BLaER1 treated with 17β-estradiol and CSF1 and Interleukin-3, amounts not matched to agents 10 nM and 100 nM (cell line): ENCODE measurements around the gene SPTLC2.

ENCODE experiments used
- H3K27ac ChIP-seq, 11 experiments: shearing (Covaris generic); formaldehyde crosslinking; 2 replicates each; pipeline ENCODE4 v1.8.1; 2022
- H3K27me3 ChIP-seq, 11 experiments: shearing (Covaris generic); formaldehyde crosslinking; 2 replicates each; pipeline ENCODE4 v1.8.1; 2022
- H3K36me3 ChIP-seq, 11 experiments: shearing (Covaris generic); formaldehyde crosslinking; 2 replicates each; pipeline ENCODE4 v1.8.1; 2022
- H3K4me1 ChIP-seq, 10 experiments: shearing (Covaris generic); formaldehyde crosslinking; 2 replicates each; pipeline ENCODE4 v1.8.1; 2022
- H3K4me2 ChIP-seq, 11 experiments: shearing (Covaris generic); formaldehyde crosslinking; 2 replicates each; pipeline ENCODE4 v1.8.1; 2022
- H3K4me3 ChIP-seq, 10 experiments: shearing (Covaris generic); formaldehyde crosslinking; 2 replicates each; pipeline ENCODE4 v1.8.1; 2022
- H3K9ac ChIP-seq, 11 experiments: shearing (Covaris generic); formaldehyde crosslinking; 2 replicates each; pipeline ENCODE4 v1.8.1; 2022
- H3K9me3 ChIP-seq, 11 experiments: shearing (Covaris generic); formaldehyde crosslinking; replicated peaks in 1 of 11; 2 replicates each; pipeline ENCODE4 v1.8.1; 2022
- H4K20me1 ChIP-seq, 11 experiments: shearing (Covaris generic); formaldehyde crosslinking; 2 replicates each; pipeline ENCODE4 v1.8.1; 2022
- Cebpa-rat ChIP-seq, 11 experiments: shearing (Covaris generic); IDR thresholded peaks; 2 replicates each; pipeline ENCODE4 v1.8.1; 2022

SPTLC2 gene

GRCh38 chr14:77526266-77526665 lies 90.2 kb downstream of the SPTLC2 start:
- Histone ChIP-seq H3K36me3 (peaks cover 8 to 69% (median 18%) of the 10 kb centered on the region in 11 experiments; a peak in 20 of 22 replicates), H3K9ac (no peak overlapping the region), H3K9me3 (no peaks in the 10 kb centered on the region), H3K4me2 (no peak overlapping the region), H3K27ac (no peak overlapping the region), H4K20me1 (peaks cover 0 to 64% (median 0%) of the 10 kb centered on the region in 11 experiments; a peak in 8 of 22 replicates), H3K4me3 (no peak overlapping the region), H3K27me3 (no peaks in the 10 kb centered on the region), H3K4me1 (no peaks in the 10 kb centered on the region)
- no peak for TF ChIP-seq Cebpa-rat (IDR thresholded peaks at IDR 0.05)

GRCh38 chr14:77524536-77524935 lies 91.9 kb downstream of the SPTLC2 start:
- Histone ChIP-seq H4K20me1 (peaks cover 0 to 79% (median 0%) of the 10 kb centered on the region in 11 experiments; a peak in 8 of 22 replicates), H3K4me1 (no peaks in the 10 kb centered on the region), H3K4me3 (no peak overlapping the region), H3K4me2 (no peak overlapping the region), H3K9ac (no peak overlapping the region), H3K27ac (no peak overlapping the region), H3K36me3 (peaks cover 18 to 69% (median 35%) of the 10 kb centered on the region in 11 experiments), H3K27me3 (no peaks in the 10 kb centered on the region), H3K9me3 (no peaks in the 10 kb centered on the region)
- no peak for TF ChIP-seq Cebpa-rat (IDR thresholded peaks at IDR 0.05)

- no peak overlapping the region for H3K4me2 ChIP-seq
- H3K9me3 ChIP-seq, result no peaks in the 10 kb centered on the region
- no peak overlapping the region for H3K9ac ChIP-seq
- H3K27me3 ChIP-seq, result no peaks in the 10 kb centered on the region
- no peak overlapping the region for H3K4me3 ChIP-seq
- TF ChIP-seq Cebpa-rat (IDR thresholded peaks at IDR 0.05), result no peak
- H3K27ac ChIP-seq, result no peak overlapping the region
- H3K4me1 ChIP-seq, result peaks cover 7 to 10% (median 10%) of the 10 kb centered on the region in 10 experiments
- H3K36me3 ChIP-seq, result peaks cover 20 to 75% (median 42%) of the 10 kb centered on the region in 11 experiments
- H4K20me1 ChIP-seq, result peaks cover 0 to 89% (median 0%) of the 10 kb centered on the region in 11 experiments; a peak in 9 of 22 replicates
Observed at GRCh38 chr14:77523109-77523508, 93.3 kb downstream of the SPTLC2 start.

GRCh38 chr14:77520555-77520954 lies 95.9 kb downstream of the SPTLC2 start:
- no peak overlapping the region for H3K4me2 ChIP-seq
- no peaks in the 10 kb centered on the region for H3K9me3 ChIP-seq
- peaks cover 42 to 96% (median 60%) of the 10 kb centered on the region in 11 experiments for H3K36me3 ChIP-seq

GRCh38 chr14:77516126-77516525 lies 100.3 kb downstream of the SPTLC2 start:
- no peak for TF ChIP-seq Cebpa-rat (IDR thresholded peaks at IDR 0.05)
- no peak overlapping the region for H3K4me3 ChIP-seq
- no peak overlapping the region for H3K27ac ChIP-seq
- H3K4me1 ChIP-seq, result peaks cover 14 to 18% (median 17%) of the 10 kb centered on the region in 10 experiments
- H4K20me1 ChIP-seq, result peaks cover 0 to 41% (median 0%) of the 10 kb centered on the region in 11 experiments; a peak in 5 of 22 replicates
- H3K9ac ChIP-seq, result no peak overlapping the region
- no peaks in the 10 kb centered on the region for H3K9me3 ChIP-seq
- H3K4me2 ChIP-seq, result no peak overlapping the region
- peaks cover 59 to 97% (median 73%) of the 10 kb centered on the region in 11 experiments for H3K36me3 ChIP-seq
- no peaks in the 10 kb centered on the region for H3K27me3 ChIP-seq

More at GRCh38 chr14:77520555-77520954, 95.9 kb downstream of the SPTLC2 start:
- peaks cover 0 to 83% (median 0%) of the 10 kb centered on the region in 11 experiments; a peak in 9 of 22 replicates for H4K20me1 ChIP-seq
- no peak overlapping the region for H3K27ac ChIP-seq
- no peak overlapping the region for H3K4me3 ChIP-seq
- no peak for TF ChIP-seq Cebpa-rat (IDR thresholded peaks at IDR 0.05)
- H3K9ac ChIP-seq, result no peak overlapping the region
- no peaks in the 10 kb centered on the region for H3K27me3 ChIP-seq
- H3K4me1 ChIP-seq, result peaks cover 14 to 18% (median 17%) of the 10 kb centered on the region in 10 experiments

- no peak overlapping the region for H3K4me3 ChIP-seq
- no peak overlapping the region for H3K4me2 ChIP-seq
- H3K27me3 ChIP-seq, result no peaks in the 10 kb centered on the region
- H3K36me3 ChIP-seq, result peaks cover 39 to 100% (median 72%) of the 10 kb centered on the region in 11 experiments
- no peak for TF ChIP-seq Cebpa-rat (IDR thresholded peaks at IDR 0.05)
- H3K4me1 ChIP-seq, result no peaks in the 10 kb centered on the region
- H4K20me1 ChIP-seq, result peaks cover 0 to 4% (median 0%) of the 10 kb centered on the region in 11 experiments; a peak in 1 of 22 replicates
- no peaks in the 10 kb centered on the region for H3K9me3 ChIP-seq
- no peak overlapping the region for H3K27ac ChIP-seq
- no peak overlapping the region for H3K9ac ChIP-seq
Observed at GRCh38 chr14:77511486-77512162, 104.8 kb downstream of the SPTLC2 start.

GRCh38 chr14:77509366-77509765 lies 107.1 kb downstream of the SPTLC2 start:
- H3K4me2 ChIP-seq, result no peak overlapping the region
- H3K27ac ChIP-seq, result no peak overlapping the region
- H3K4me3 ChIP-seq, result no peak overlapping the region
- H3K9me3 ChIP-seq, result peaks cover 0 to under 1% (median 0%) of the 10 kb centered on the region in 11 experiments; a peak in 1 of 22 replicates
- no peaks in the 10 kb centered on the region for H3K27me3 ChIP-seq
- peaks cover 0 to 5% (median 0%) of the 10 kb centered on the region in 11 experiments; a peak in 1 of 22 replicates for H4K20me1 ChIP-seq
- H3K36me3 ChIP-seq, result peaks cover 28 to 95% (median 62%) of the 10 kb centered on the region in 11 experiments
- H3K4me1 ChIP-seq, result no peaks in the 10 kb centered on the region
- TF ChIP-seq Cebpa-rat (IDR thresholded peaks at IDR 0.05), result no peak
- H3K9ac ChIP-seq, result no peak overlapping the region

- Histone ChIP-seq H3K9ac (no peak overlapping the region), H3K36me3 (peaks cover 23 to 94% (median 59%) of the 10 kb centered on the region in 11 experiments), H3K4me3 (no peak overlapping the region), H3K4me2 (no peak overlapping the region), H3K27ac (no peak overlapping the region), H3K9me3 (peaks cover 0 to 5% (median 4%) of the 10 kb centered on the region in 11 experiments; a peak in 16 of 22 replicates), H3K27me3 (no peaks in the 10 kb centered on the region), H3K4me1 (no peaks in the 10 kb centered on the region), H4K20me1 (peaks cover 0 to 5% (median 0%) of the 10 kb centered on the region in 11 experiments; a peak in 1 of 22 replicates)
- no peak for TF ChIP-seq Cebpa-rat (IDR thresholded peaks at IDR 0.05)
Observed at GRCh38 chr14:77508876-77509275, 107.6 kb downstream of the SPTLC2 start.

GRCh38 chr14:77508249-77508648 lies 108.2 kb downstream of the SPTLC2 start:
- Histone ChIP-seq H3K9ac (no peak overlapping the region), H3K4me2 (no peak overlapping the region), H3K27me3 (no peaks in the 10 kb centered on the region), H3K9me3 (peaks cover 5 to 12% (median 10%) of the 10 kb centered on the region in 11 experiments; a peak in 20 of 22 replicates), H3K4me3 (no peak overlapping the region), H3K4me1 (no peaks in the 10 kb centered on the region), H4K20me1 (peaks cover 0 to 5% (median 0%) of the 10 kb centered on the region in 11 experiments; a peak in 1 of 22 replicates), H3K36me3 (peaks cover 22 to 92% (median 56%) of the 10 kb centered on the region in 11 experiments), H3K27ac (no peak overlapping the region)
- no peak for TF ChIP-seq Cebpa-rat (IDR thresholded peaks at IDR 0.05)
